Vagina (tissue), 2 donors: Measurements from ENCODE around the gene LCE3D. TPM values are rescaled to one million over a fixed set of nuclear protein-coding genes. Genes with fewer than 3 reads are reported as not detected.
"Not testable (repeated sequence)": the region's sequence is repeated elsewhere in the genome, so short reads cannot be mapped to it uniquely, and the experiment has no call there.

Experiments
- DNase-seq, 2 donors: peaks; one replicate each; pipeline ENCODE4 v3.0.0-alpha.2; 2017; ENCODE audit errors: extremely low spot score in 2 of 2
- H3K27ac ChIP-seq: fragments of 200-600 bp; sonication (generic); one replicate; pipeline ENCODE4 v1.5.1; 2019
- H3K27me3 ChIP-seq: fragments of 200-600 bp; sonication (generic); one replicate; pipeline ENCODE4 v1.5.1; 2019
- H3K36me3 ChIP-seq, 2 donors: fragments of 200-600 bp; sonication (generic); one replicate each; pipeline ENCODE4 v1.5.1; 2017 to 2019
- H3K4me1 ChIP-seq: fragments of 200-600 bp; sonication (generic); one replicate; pipeline ENCODE4 v1.5.1; 2019
- H3K4me3 ChIP-seq, 2 donors: fragments of 200-600 bp; sonication (generic); 1 replicate in 1 of 2; 2 replicates in 1 of 2; pipeline ENCODE4 v1.5.1; 2016 to 2019
- H3K9me3 ChIP-seq: fragments of 200-600 bp; sonication (generic); one replicate; pipeline ENCODE4 v1.5.1; 2019
- CTCF ChIP-seq, 3 experiments: fragments of 450-650 bp in 2 of 3; fragments of 200-600 bp in 1 of 3; sonication (generic) in 1 of 3; IDR thresholded peaks; one replicate each; pipeline ENCODE4 v1.5.1; 2017 to 2019; ENCODE audit warnings: antibody characterized with exemption in 3 of 3, mild to moderate bottlenecking in 2 of 3, moderate library complexity in 2 of 3
- POLR2A ChIP-seq, 2 donors: fragments of 450-650 bp; IDR thresholded peaks; one replicate each; pipeline ENCODE4 v1.6.1; 2017; ENCODE audit warnings: antibody characterized with exemption in 2 of 2, mild to moderate bottlenecking in 2 of 2, moderate library complexity in 2 of 2
- POLR2AphosphoS5 ChIP-seq, 2 donors: sonication (generic); formaldehyde crosslinking; IDR thresholded peaks; one replicate each; pipeline ENCODE4 v1.9.0; 2017; ENCODE audit warnings: antibody characterized with exemption in 2 of 2, mild to moderate bottlenecking in 2 of 2, low read depth in 1 of 2; ENCODE audit not compliant: insufficient read depth in 1 of 2
- intact Hi-C: fragments of 100-400 bp; cut with DNase I; formaldehyde crosslinking; loops from one replicate; pipeline ENCODE4 v1.15.1; 2023
- total RNA-seq: library from RNA; depleted of rRNA; stranded (reverse); fragments of >200 nt; gene quantifications from one replicate; pipeline ENCODE4 v1.2.3, GENCODE V29; 2016

Gene LCE3D
- total RNA-seq, 1 donor from 2014 or later, result 57.5 TPM

- intact Hi-C loops, result no loop called here
- no peak overlapping the region for H3K27ac ChIP-seq
- TF ChIP-seq POLR2AphosphoS5 (IDR thresholded peaks at IDR 0.05; ENCODE audit: insufficient read depth in 1 of 2, low read depth in 1 of 2) (no peak), CTCF (IDR thresholded peaks at IDR 0.05) (no peak)
These were observed 15.2 kb downstream of the LCE3D start for GRCh38 chr1:152565115-152565514.

GRCh38 chr1:152548358-152548757, 32.0 kb downstream of the LCE3D start:
- H3K36me3 ChIP-seq, H3K9me3 ChIP-seq, H3K27me3 ChIP-seq, DNase-seq, H3K27ac ChIP-seq, H3K4me1 ChIP-seq, H3K4me3 ChIP-seq, intact Hi-C loops: not testable (repeated sequence)

More at GRCh38 chr1:152565115-152565514, 15.2 kb downstream of the LCE3D start:
- Histone ChIP-seq H3K36me3 (no peaks in the 10 kb centered on the region), H3K27me3 (no peaks in the 10 kb centered on the region), H3K9me3 (no peaks in the 10 kb centered on the region), H3K4me1 (no peaks in the 10 kb centered on the region), H3K4me3 (no peak overlapping the region)
- DNase-seq, result no peak

- no peak for TF ChIP-seq POLR2AphosphoS5 (IDR thresholded peaks at IDR 0.05; ENCODE audit: insufficient read depth in 1 of 2, low read depth in 1 of 2)
- no peak for TF ChIP-seq CTCF (IDR thresholded peaks at IDR 0.05)
- no peak for TF ChIP-seq POLR2A (IDR thresholded peaks at IDR 0.05)
- no peaks in the 10 kb centered on the region for H3K36me3 ChIP-seq
- H3K27me3 ChIP-seq, result no peaks in the 10 kb centered on the region
- no peaks in the 10 kb centered on the region for H3K9me3 ChIP-seq
- no peak overlapping the region for H3K27ac ChIP-seq
- no peaks in the 10 kb centered on the region for H3K4me1 ChIP-seq
- intact Hi-C loops, result no loop called here
- DNase-seq, result no peak
- no peak overlapping the region for H3K4me3 ChIP-seq
These were observed 33.6 kb downstream of the LCE3D start for GRCh38 chr1:152546704-152547103.

- H3K27me3 ChIP-seq, result no peaks in the 10 kb centered on the region
These were observed 36.5 kb downstream of the LCE3D start for GRCh38 chr1:152543820-152544219.

GRCh38 chr1:152539901-152540300, 40.4 kb downstream of the LCE3D start:
- Histone ChIP-seq H3K4me3 (no peak overlapping the region), H3K27me3 (no peaks in the 10 kb centered on the region), H3K27ac (no peak overlapping the region), H3K9me3 (no peaks in the 10 kb centered on the region), H3K4me1 (no peaks in the 10 kb centered on the region), H3K36me3 (no peaks in the 10 kb centered on the region)
- TF ChIP-seq POLR2AphosphoS5 (IDR thresholded peaks at IDR 0.05; ENCODE audit: insufficient read depth in 1 of 2, low read depth in 1 of 2) (no peak), POLR2A (IDR thresholded peaks at IDR 0.05) (no peak), CTCF (IDR thresholded peaks at IDR 0.05) (no peak)
- DNase-seq, result no peak
- intact Hi-C loops, result no loop called here

More at GRCh38 chr1:152543820-152544219, 36.5 kb downstream of the LCE3D start:
- intact Hi-C loops, result no loop called here
- Histone ChIP-seq H3K27ac (no peak overlapping the region), H3K4me1 (no peaks in the 10 kb centered on the region), H3K4me3 (no peak overlapping the region), H3K9me3 (no peaks in the 10 kb centered on the region), H3K36me3 (no peaks in the 10 kb centered on the region)
- no peak for DNase-seq
- no peak for TF ChIP-seq CTCF (IDR thresholded peaks at IDR 0.05)
- no peak for TF ChIP-seq POLR2AphosphoS5 (IDR thresholded peaks at IDR 0.05; ENCODE audit: insufficient read depth in 1 of 2, low read depth in 1 of 2)
- no peak for TF ChIP-seq POLR2A (IDR thresholded peaks at IDR 0.05)

GRCh38 chr1:152537496-152537895, 42.8 kb downstream of the LCE3D start:
- intact Hi-C loops, result no loop called here
- TF ChIP-seq POLR2A (IDR thresholded peaks at IDR 0.05), result no peak
- no peak for TF ChIP-seq CTCF (IDR thresholded peaks at IDR 0.05)
- TF ChIP-seq POLR2AphosphoS5 (IDR thresholded peaks at IDR 0.05; ENCODE audit: insufficient read depth in 1 of 2, low read depth in 1 of 2), result no peak

More at GRCh38 chr1:152537496-152537895, 42.8 kb downstream of the LCE3D start:
- no peak for DNase-seq
- no peaks in the 10 kb centered on the region for H3K27me3 ChIP-seq
- no peak overlapping the region for H3K4me3 ChIP-seq
- no peaks in the 10 kb centered on the region for H3K9me3 ChIP-seq
- H3K27ac ChIP-seq, result no peak overlapping the region
- H3K4me1 ChIP-seq, result no peaks in the 10 kb centered on the region
- no peaks in the 10 kb centered on the region for H3K36me3 ChIP-seq
